Omental fat pad (tissue), 4 donors: ENCODE data around the gene COMP. TPM values are rescaled to one million over a fixed set of nuclear protein-coding genes. Genes with fewer than 3 reads are reported as not detected.
"Not testable (repeated sequence)": the region's sequence is repeated elsewhere in the genome, so short reads cannot be mapped to it uniquely, and the experiment has no call there.

Experiments
- ATAC-seq: fragments of 150-250 bp; one replicate; pipeline ENCODE4 v1.9.1; 2016; ENCODE audit warnings: mild to moderate bottlenecking, moderate library complexity; ENCODE audit not compliant: low FRiP score
- DNase-seq: peaks from one replicate; pipeline ENCODE4 v3.0.0-alpha.2; 2019; ENCODE audit warnings: low spot score
- total RNA-seq, 4 donors: library from RNA; depleted of rRNA; stranded (reverse); fragments of >200 nt; gene quantifications; one replicate each; pipeline ENCODE4 v1.1.0, GENCODE V29; 2016
- TF ChIP-seq, protein P1 (sequence below), 3 donors: fragments of 450-650 bp; IDR thresholded peaks; one replicate each; pipeline ENCODE4 v1.5.1; 2016 to 2017; ENCODE audit warnings: antibody characterized with exemption in 3 of 3, mild to moderate bottlenecking in 3 of 3, moderate library complexity in 2 of 3

COMP gene
- total RNA-seq, 4 donors from 2014 or later: 1.1 to 1.9 (median 1.3) TPM

DNA sequence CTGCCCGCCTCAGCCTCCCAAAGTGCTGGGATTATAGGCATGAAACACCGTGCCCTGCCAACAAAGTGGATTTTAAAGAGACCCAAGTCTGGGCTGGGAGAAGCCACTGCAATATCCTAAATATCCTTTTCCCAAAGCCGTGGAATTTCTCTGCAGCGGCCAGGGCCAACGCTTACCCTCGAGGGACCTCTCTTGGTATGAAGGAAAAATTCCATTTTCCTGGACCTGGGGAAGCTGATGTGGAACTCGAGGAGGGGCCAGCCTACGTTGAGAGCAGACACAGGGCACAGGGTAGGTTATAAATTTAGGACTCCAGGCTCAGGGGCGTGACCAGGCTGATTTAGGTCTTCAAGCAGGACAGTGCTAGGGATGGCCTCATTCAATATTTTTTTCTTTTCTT, 23.0 kb upstream of the COMP start:
- ATAC-seq (no peak), DNase-seq (no peak)
- TF ChIP-seq, protein P1, sequence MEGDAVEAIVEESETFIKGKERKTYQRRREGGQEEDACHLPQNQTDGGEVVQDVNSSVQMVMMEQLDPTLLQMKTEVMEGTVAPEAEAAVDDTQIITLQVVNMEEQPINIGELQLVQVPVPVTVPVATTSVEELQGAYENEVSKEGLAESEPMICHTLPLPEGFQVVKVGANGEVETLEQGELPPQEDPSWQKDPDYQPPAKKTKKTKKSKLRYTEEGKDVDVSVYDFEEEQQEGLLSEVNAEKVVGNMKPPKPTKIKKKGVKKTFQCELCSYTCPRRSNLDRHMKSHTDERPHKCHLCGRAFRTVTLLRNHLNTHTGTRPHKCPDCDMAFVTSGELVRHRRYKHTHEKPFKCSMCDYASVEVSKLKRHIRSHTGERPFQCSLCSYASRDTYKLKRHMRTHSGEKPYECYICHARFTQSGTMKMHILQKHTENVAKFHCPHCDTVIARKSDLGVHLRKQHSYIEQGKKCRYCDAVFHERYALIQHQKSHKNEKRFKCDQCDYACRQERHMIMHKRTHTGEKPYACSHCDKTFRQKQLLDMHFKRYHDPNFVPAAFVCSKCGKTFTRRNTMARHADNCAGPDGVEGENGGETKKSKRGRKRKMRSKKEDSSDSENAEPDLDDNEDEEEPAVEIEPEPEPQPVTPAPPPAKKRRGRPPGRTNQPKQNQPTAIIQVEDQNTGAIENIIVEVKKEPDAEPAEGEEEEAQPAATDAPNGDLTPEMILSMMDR (IDR thresholded peaks at IDR 0.05): no peak

DNA sequence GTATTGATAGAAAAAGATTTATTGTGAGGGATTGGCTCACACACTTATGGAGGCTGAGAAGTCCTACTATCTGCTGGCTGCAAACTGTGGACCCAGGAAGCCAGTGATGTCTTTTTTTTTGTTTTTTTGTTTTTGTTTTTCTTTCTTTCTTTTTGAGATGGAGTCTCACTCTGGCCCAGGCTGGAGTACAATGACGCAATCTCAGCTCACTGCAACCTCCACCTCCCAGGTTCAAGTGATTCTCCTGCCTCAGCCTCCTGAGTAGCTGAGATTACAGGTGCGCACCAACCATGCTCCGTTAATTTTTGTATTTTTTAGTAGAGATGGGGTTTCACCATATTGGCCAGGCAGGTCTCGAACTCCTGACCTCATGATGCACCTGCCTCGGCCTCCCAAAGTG, 20.5 kb upstream of the COMP start:
- not testable (repeated sequence) for ATAC-seq, DNase-seq

DNA sequence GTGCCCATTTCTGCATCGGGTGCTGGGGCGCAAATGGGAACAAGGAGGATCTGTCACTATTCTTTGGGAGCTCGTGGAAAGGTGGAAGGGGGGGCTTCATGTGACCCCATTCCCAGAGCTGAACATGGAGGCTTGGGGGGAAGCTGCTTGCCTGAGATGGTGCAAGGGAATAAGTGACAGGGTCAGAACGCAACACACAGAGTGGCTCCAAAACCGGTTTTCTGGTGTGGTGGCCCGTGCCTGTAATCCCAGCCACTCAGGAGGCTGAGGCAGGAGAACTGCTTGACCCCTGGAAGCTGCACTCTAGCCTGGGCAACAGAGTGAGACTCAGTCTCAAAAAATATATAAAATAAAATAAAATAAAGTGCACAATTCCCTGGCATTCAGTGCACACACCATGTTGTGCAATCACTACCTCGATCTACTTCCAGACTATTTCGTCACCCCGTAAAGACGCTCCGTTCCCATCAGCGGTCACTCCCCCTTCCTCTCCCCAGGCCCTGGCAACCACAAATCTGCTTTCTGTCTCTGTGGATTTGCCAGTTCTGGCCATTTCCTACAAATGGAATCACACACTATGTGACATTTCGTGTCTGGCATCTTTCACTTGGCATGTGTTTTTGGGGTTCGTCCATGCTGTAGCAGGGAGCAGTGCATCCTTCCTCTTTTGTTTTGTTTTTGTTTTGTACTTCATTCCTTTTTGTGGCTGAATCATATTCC, 18.2 kb upstream of the COMP start:
- ATAC-seq (peak; percentile 83), DNase-seq (no peak)
- TF ChIP-seq, protein P1 (IDR thresholded peaks at IDR 0.05): no peak

DNA sequence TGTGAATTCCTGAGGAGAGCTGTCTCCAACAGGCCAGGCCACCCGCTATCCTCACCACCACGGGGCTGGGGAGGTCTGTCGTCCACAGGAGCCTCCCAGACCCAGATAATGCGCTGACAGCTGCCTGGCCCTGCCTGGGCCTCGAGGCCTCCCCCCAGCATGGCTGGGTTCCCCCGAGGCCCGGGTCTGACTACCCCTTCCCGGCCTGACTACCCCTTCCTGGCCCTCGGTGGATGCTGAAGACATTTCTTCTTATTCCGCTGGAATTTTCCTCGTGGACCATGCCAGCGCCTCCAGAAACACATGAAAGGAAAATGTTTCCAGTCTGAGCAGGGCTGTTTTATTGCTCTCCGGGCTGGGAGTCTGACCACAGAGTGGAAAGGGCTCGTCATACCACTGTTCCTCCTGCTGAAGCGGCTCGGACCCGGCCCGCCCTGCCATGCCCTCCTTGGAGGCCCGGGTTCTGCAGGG, 16.8 kb upstream of the COMP start:
- TF ChIP-seq, protein P1 (IDR thresholded peaks at IDR 0.05): no peak
- DNase-seq (no peak), ATAC-seq (no peak)

DNA sequence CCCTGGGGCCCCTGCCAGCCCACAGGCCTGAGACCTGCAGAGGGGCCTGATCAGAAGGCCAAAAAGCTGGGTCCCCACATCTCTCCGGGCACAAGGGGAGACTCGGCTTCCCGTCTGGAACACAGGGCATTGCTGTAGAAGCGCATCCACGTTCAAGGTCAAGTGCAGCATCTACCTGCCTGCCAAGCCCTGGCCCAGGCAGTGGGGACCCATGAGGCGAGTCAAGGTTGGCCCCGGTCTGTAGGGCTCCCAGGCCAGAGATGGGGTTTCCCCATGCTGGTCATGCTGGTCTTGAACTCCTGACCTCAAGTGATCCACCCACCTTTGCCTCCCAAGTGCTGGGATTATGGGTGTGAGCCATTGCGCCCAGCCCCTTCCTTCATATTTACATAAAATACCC, 13.5 kb upstream of the COMP start:
- DNase-seq: no peak
- TF ChIP-seq, protein P1 (IDR thresholded peaks at IDR 0.05): no peak
- ATAC-seq: no peak

DNA sequence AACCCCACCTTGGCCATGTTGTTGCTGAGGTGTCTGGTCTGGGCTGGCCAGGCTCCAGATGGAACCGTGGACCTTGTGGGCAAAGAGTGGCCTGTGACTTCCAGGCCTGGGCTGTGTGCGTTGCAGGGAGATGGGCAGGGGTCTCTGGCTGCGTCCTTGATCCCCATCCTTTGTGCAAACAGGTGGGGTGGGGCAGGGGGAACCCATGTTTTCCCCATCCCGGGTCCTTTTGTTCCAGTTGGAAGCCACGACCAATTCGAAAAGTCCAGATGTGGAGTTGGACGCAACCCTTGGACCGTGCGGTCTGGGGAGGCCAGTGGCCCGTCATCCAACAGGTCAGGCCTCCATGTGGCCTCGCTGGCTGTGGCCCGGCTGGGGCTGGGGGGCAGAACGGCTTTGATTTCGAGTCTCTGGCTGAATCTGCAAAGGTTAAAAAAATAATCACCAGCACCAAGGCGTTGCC, 13.1 kb upstream of the COMP start:
- TF ChIP-seq, protein P1 (IDR thresholded peaks at IDR 0.05): no peak
- ATAC-seq (no peak), DNase-seq (no peak)

DNA sequence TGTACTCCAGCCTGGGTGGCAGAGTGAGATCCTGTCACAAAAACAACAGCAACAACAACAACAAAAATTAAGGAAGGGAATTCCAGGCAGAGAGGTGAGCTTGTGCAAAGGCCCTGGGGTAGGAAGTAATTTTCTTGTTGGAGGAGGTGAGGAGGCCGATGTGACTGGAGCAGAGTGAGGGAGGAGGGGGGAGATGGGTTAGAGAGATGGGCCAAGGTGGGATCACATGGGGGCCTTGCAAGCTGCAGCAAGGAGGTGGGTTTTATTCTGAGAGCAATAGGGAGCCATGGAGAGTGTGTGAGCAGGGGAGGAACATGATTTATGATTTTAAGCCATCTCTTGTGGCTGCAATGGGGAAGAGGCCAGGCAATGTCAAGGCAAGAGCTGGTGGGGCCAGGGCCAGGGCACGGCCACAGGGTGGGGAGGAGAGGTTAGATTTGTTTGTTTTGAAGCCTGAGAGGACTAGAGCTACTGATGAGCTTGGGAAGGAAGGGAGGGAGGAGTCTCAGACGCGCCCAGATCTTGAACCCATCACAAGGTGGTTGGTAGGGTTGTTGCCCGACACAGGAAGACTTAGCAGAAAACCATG, 12.5 kb upstream of the COMP start:
- ATAC-seq (no peak), DNase-seq (no peak)
- TF ChIP-seq, protein P1 (IDR thresholded peaks at IDR 0.05): no peak
